Stimulated activated CD8-positive, alpha-beta memory T cell treated with anti-CD3 and anti-CD28 coated beads, Interleukin-2, amount 100 ng/mL, for 1 hour (primary cell): ENCODE measurements around the gene RUVBL1.

ENCODE experiments used
- DNase-seq, 2 donors: peaks; one replicate each; pipeline ENCODE4 v3.0.0-alpha.2; 2020; ENCODE audit warnings: low read depth in 2 of 2

Gene RUVBL1

DNA sequence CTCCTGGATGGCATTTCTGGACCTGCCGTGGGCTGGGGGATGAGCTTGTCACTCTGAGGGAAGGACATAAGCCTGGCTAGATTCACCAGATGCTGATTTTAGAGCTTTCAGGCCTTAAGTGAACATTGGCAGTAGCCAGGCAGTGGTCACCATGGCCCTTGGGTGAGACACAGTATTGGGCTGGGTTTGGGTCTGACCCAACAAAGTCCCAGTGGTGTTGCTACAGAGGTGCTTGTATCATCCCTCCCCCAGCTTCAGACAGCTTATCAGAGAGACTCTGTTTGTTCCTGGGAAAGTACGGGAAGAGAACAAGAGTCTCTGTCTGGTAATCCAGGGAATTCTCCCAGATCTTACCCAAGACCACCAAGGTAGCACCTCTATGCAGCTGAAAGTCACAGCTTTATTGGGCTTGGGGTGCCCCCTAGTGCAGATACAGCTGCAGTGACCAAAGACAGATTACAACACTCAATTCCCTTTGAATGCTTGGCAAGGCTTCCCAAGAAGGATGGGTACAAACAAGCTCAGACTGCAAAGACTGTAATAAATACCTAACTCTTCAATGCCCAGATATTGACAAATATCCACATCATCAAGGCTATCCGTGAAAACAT is 9.8 kb upstream of the RUVBL1 start:
- no peak for DNase-seq

DNA sequence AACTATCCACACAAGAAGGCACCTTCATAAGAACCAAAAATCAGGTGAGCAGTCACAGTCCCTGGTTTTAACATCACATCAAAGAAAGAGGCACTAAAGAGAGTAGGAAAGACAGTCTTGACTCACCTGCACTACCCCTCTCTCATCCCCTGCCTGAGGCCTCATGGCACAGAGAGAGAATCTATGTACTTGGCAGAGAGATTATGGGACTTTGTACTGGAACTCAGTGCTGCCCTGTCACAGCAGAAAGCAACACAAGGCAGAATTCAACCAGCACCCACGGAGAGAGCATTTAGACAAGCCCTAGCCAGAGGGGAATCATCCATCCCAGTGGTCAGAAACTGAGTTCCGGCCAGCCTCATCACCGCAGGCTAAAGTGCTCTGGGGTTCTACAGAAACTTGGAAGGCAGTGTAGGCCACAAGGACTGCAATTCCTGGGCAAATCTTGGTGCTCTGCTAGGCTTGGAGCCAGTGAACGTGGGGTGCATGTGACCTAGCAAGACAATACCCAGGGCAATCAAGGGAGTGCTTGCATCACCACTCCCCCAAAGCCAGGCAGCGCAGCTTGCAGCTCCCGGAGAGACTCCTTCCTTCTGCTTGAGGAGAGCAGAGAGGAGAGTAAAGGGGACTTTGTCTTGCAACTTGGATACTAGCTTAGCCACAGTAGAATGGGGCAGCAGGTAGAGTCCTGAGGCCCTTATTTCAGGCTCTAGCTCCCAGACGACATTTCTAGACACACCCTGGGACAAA is 8.5 kb upstream of the RUVBL1 start:
- no peak for DNase-seq

DNA sequence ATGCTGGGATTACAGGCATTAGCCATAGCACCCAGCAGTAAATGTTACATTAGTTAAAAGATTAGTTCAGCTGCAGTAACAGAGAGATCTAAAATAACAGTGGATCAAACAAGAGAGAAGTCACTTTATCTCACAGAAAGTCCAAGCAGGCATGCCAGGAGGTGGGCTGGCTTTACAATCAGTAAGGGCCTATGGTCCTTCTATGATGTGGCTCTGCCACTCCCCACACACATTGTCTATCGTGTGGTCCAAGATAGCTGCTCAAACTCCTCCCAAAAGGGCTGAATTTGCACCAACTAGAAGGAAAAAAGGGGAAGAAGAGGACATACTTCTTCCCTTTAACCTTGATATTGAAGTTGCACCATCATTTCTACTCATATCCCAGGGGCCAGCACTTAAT is 4.6 kb upstream of the RUVBL1 start:
- DNase-seq = no peak

DNA sequence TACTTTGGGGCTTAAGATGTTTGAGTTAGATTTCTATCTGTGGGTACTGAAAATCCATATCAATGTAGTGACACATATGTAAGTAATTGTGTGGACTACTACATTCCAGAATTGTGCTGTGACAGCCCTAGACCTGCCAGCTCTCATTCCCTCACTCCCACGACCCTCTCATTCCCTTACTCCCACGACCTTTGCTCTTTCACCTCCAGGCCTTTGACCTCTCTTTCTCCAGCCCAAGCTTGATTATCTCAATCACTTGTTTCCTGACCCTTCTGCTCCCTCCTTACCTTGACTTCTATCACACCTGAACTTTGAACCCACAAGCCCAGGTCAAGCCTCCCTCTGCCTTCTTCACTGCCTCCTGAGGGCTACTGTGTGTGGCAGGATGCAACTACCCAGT is 3.6 kb upstream of the RUVBL1 start:
- no peak for DNase-seq

DNA sequence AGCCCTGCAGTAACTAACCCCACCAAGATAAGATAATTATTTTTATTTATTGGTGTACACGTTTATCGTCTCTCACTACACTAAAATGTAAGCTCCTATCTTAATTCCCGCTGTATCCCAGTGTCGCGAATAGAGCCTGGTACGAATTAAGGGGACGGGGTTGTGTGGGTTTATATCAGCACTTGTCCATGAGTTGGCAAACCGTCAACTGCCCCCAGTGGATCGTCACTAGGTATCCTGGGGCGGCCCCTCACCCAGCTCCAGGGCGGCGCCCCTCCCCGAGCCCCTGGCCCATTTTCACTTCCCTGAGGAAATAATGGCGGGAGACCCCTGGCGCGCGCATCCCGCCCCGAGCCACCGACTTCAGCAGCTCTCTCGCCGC is 465 bp downstream of the RUVBL1 start:
- DNase-seq = no peak

DNA sequence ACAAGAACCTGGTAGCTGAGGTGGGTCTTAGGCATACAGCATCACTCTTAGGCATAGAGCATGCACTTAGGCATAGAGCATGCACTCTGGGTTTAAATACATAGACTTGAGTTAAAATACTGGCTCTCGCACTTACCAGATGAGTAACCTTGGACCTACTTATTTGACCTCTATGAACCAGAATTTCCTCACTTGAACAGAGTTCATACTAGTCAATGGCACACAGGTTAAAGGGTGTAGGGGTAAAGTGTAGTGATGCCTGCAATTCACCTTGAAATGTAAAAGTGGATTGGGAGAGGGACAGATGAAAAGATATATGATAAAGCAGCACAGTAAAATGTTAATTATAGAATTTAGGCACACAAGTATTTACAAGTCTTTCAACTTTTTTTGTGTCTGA is 1.6 kb downstream of the RUVBL1 start:
- no peak for DNase-seq

DNA sequence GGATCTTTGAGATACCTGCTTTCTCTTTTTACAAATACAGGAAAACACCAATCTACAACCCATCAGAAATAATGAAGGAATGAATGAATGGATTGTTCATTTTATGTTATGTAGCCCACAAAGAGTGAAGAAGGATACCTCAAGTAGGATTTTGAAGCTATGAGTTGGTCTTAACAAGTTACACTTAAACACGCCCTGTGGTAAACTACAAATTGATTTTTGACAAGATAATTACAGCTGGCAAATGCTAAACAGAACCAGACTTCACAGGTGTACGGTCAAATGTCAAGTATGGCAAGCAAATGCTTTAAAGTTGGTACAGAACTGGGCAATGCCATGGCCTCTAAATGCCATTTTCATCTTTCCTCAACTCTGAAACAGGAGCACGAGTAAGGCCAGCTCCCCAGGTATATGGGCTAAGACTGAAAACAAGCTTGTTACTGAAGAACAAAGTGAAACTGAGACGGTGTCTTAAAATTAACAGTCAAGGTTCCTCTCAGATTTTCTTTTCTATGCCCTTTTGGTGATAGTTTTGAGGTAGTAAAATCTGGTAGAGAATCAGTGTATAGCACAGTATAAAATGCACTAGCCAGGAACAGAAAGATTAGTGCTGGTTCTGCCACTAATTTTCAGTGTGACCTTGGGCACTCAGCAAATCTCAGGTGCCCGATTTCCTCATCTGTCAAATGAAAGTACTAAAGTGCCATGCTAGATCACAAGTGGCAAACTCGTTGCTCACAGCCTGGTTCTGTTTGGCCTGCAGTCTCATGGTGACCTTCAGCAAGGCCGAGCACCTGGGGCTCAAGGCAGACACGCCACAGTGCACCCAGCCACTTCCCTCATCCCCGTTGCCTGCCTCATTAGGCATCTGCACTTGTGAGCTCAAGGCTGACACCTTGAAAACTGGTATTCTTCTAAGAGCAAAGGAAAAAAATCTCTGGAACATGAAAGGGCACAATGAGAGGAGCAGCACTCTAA is 9.5 kb downstream of the RUVBL1 start:
- DNase-seq = no peak

DNA sequence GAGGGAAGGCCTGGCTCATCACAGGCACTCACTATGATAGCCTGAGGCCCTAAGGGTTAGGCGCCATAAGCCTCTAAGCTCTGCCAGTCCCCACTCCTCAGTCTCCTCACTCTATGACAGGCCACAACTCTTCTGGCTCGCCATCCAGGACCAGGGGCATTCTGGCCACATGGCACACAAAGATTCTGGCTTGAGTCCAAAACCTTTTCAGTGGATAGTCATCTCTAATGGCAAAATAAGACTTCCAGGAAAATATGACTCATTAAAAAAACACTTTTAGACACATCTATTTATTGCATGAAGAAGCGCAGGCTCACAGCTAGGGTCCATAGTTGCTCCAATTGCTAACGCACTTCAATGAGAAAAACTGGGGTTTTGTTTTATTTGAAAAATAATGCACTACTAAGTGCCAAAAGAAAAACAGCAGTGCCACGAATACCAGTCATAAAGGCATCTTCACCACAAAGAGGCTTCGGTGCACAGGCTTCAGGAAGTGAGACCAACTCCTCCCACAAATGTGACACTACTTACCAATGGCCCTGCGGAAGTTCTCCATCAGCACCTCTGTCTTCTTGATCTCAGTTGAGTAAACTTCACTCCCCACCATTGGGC is 11.1 kb downstream of the RUVBL1 start:
- DNase-seq = no peak

DNA sequence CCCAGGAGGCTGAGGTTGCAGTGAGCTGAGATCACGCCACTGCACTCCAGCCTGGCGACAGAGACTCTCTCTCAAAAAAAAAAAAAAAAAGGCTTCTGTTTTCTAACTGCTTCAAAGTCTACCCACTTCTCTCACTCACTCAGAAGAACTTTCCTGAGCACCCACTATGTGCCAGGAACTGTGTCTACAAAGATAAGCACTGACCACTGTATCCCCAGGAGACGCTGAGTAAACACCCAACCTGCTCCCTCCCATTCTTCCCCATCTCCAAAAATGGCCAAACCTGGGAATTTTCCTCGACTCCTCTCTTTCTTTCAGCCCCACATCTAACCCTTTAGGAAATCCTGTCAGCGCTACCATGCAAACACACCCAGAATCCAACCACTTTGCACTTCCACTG is 12.5 kb downstream of the RUVBL1 start:
- no peak for DNase-seq

DNA sequence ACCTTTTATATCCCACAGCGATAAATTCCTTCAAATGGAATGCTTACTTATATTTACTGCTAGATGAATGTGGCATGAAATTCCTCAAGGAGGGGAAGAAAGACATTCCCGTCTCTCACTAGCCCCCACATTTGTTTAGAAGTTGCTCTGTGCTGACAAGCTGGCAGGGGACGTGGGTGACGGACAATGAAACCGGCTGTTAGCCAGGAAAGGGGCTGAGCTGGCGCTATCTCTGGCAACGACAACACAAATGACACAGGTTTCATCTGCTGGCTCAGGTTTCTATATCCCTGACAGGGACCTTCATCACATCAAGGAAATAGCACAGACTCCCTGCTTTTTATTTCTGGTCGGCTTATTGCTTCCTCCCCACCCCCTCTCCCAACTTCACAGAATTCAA is 15.8 kb downstream of the RUVBL1 start:
- DNase-seq = no peak

DNA sequence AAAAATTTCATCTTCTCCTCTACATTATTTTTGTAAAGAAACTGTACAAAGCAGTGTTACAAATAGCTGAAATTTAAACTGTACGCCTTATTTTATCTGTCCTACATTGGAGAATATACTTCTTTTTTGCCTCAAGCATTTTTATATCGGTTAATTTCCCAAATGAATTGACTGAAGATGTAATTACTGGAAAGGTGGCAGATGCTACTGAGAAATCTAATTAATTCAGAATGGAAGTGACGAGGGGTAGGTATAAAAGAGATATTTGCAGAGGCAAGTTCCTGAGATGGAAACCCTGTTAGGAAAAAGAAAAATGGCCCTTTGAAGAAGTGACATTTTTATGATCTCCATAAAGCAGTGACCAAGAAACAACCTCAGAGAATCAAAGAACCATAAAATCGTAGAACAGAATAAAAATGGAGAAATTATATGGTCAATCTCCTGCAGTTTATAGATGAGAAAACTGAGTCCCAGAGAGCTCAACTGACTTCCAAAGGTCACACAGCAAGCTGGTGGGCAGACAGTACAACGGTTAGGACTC is 20.4 kb downstream of the RUVBL1 start:
- no peak for DNase-seq

DNA sequence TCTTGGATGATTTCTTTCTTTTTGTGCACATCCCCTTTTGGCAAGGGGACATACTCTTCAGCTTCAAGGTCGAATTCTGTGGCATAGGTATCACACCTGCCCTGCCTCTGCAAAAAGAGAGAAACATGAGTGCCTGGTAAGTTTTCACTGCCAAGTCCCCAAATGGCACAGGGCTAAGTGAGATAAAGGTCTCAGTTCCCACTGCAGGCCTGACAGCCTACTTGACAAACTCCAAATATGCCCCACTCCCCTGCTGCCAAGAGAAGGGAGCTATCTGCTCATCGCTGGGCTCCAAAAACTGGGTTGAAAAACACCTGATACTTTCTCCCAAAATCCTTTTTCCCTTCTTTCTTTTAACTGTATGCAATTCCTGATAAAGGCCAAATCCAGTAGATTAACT is 23.0 kb downstream of the RUVBL1 start:
- no peak for DNase-seq

DNA sequence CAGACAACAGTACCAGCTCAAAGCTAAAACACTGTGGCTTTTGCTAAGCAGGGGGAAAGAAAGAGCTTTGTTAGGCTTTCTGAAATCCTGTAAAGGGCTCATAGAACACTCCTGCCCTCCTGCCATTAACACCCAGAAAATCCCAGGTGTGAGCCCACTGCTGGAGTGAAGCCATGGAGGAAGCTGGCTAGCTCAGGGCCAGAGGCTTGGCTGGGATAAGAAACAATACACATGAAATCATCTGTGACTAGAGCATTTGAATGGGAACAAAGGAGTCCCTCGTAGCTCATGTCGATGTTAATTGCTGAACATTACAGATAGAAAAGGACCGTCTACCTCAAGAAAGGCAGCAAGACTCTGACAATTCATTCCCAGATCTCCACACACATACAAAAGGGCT is 23.5 kb downstream of the RUVBL1 start:
- no peak for DNase-seq

DNA sequence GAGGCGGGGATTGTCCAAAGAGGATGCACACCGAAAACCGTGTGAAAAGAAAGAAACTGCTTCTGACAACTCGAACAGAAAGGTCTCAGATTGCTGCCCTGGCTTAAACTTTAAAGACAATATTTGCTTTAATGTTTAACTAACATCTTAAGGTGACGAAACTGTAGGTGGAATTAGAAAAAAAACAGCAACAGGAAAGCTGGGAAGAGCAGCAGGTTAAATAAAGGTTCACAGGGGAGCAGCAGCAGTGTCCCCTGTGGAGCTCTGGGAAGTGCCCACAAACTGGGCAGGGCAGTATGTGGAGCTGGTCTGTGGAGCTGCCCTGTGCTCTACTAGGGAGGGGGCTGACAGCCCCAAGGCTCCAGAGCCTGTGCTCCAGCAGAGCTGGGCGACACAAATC is 25.4 kb downstream of the RUVBL1 start:
- DNase-seq = no peak

DNA sequence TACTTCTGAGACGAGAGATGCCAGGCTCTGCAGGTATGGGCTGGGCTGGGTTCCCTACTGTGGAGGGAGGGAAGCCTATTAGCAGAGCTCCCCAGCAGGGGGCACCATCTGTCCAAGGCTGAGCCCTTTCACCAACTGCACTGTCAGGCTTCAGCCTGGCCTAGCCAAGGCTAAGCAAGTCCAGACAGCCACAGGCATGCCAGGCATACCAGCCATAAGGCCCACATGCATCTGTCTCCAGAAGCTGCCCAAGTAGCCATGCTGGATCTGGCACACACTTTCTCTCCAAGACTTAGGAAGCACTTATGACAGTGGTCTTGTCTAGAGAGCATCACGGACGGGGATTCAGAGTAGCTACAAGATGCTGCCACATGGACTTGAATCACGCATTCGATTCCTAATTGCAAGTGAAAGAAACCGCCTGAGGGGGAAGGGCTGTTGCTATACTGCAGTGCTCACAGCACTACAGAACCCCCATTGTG is 28.3 kb downstream of the RUVBL1 start:
- peak; percentile 58 to 69 for DNase-seq

DNA sequence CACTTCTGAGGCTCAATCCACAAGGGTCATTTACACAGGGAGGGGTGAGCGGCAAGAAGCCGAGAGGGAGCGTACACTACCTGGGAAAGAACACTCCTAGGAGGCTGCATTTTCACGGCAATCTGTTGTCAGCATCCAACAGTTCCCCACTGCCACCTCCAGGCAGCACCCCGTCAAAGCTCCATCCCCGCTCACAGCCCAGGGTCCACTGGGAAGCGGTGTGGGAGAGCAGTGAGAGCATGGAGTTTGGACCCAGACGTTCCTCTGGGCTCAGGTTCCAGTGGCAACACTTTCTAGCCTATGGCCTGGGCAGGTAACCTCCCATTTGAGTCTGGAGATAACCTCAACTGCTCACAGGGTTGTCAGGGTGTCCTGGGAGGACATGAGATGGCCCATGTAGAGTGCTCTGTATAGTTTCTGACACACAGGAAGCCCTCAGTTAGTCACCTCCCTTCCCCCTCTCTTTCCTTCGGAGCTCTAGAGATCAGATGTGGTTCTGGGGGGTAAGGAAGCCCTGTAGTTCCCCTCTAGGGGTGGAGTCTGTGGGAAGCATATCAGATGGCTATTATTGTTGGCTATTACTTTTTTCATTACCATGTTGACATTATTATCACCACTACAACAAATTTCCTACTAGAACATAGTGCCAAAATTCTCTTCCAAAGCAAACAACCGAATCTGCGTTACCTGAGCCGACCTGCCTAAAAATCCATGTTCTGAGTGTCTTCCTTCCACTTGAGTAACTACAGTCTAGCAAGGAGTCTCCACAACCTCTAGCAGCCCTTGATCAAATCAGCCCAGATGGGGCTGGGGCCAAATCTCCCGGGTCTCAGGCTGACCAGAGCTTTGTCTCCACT is 29.1 kb downstream of the RUVBL1 start:
- no peak for DNase-seq

DNA sequence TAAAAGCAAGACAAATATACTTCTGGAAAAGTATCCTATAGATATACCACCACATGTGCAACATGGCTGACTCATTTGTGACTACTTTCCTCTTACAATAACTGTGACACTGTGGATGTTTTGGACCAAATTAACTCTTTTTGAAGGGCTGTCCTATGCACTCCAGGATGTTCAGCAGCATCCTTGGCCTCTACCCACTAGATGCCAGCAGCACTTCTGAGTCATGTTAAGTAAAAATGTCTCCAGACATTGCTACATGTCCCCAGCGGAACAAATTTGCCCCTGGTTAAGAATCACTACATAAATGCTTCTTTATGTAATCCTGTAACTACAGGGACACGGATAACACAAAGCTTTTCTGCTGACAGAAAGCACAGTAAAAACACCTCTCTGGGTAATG is 32.0 kb downstream of the RUVBL1 start:
- DNase-seq = no peak

DNA sequence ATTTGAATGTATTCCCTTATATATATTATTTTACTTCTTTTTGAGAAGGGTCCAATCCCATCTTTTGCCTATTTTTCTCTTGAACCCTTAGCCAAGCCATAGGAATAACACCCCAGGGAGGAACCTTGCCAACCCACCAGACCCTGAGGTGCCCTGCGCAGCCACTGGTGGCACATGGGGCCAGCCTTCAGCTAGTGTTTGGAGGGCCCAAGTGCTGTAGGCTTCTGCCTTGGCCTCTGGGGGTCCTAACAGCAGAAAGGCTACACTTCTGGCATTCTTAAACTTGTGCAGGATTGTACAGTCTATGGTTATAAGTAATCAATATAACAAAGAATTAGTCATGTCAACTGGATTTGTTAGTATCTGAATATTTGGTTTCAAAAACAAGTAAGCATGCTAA is 34.5 kb downstream of the RUVBL1 start:
- no peak for DNase-seq

DNA sequence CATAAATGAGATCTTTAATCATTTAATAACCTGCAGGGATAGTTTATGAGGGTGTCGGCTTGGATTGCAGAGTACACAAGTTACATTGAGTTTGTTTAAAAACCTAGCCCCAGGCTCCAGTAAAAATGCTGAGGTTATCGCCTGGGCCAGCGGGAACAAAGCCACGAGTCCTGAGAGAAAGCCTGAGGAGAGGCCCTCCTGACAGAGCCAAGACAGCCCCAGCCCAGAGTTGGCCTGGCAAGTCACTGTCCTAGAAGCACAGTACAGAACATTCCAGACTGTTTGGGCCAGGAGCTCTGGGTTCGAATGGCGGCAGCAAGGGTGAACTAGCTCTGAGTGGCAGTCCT is 39.0 kb downstream of the RUVBL1 start:
- no peak for DNase-seq

DNA sequence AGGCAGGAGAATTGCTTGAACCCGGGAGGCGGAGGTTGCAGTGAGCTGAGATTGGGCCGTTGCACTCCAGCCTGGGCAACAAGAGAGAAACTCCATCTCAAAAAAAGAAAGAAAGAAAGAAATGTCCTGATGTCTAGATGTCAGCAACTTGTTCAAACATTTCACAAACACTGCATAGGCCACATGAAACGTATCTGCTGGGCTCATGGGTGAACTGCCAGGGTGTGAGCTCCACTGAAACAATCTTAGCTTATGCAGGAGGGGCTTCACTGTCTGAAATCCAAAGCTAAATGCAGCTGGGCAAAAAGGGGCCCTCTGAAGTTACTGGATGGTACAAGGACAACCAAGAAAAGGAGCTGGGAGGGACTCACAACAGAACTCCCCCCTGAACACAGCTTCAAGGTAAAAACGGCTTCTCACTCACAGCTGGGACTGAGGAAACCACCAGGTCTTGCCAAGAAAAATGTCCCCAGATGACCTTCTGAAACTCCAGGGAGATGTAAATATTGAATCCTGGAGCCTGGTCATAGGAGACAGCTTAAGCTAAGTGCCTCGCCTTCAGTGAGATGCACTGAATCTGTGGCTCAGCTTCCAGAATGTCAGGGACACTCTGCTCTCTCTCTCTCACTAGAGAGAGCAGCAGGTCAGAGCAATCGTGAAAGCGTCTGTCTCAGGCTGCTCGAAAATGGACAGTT is 39.5 kb downstream of the RUVBL1 start:
- no peak for DNase-seq
